Heart left ventricle (tissue), 13 donors: ENCODE data around the gene JAKMIP1.

Experiments
- POLR2A ChIP-seq, 2 donors: fragments of 450-650 bp; IDR thresholded peaks; one replicate each; pipeline ENCODE4 v1.6.1; 2017; ENCODE audit warnings: antibody characterized with exemption in 2 of 2, mild to moderate bottlenecking in 2 of 2, moderate library complexity in 2 of 2
- TF ChIP-seq, protein P1 (sequence below), 12 donors: fragments of 200-600 bp; sonication (generic) in 4 of 12; IDR thresholded peaks; one replicate each; pipeline versions ENCODE4 v1.5.0 to v1.8.0; 2018 to 2022; ENCODE audit warnings: antibody characterized with exemption in 12 of 12, mild to moderate bottlenecking in 5 of 12
- donor health status: ischemic (EF 13 %, LVEDD 7.1; RV severe dilation, severe dysfunction).
- donor health status: DM: no; HTN: yes; CAD: no.
- donor health status: DM: no; HTN: no; CAD: no.
- donor health status: ischemic (EF 25% LVEDD 6.9; RV normal size, moderate dysfunction).
- donor health status: ischemic (EF 25% LVEDD 5.7; RV mildly dilated, moderate dysfunction).
- donor health status: ischemic (EF 35%, LVEDD 5.7; RV mildly dilated, moderate dysfunction).
- donor health status: nonischemic (EF 11% LVEDD 7.7; RV severe dilation, severe dysfunction).
- donor health status: DM: yes; HTN: yes; CAD: no.
- donor health status: PGD.
- donor health status: ischemic (EF 29% LVEDD 5.4; RV normal size, mild dysfunction).
- donor health status: nonischemic (EF 23%, LVEDD 6.1; RV moderate dilation, normal function).

DNA sequence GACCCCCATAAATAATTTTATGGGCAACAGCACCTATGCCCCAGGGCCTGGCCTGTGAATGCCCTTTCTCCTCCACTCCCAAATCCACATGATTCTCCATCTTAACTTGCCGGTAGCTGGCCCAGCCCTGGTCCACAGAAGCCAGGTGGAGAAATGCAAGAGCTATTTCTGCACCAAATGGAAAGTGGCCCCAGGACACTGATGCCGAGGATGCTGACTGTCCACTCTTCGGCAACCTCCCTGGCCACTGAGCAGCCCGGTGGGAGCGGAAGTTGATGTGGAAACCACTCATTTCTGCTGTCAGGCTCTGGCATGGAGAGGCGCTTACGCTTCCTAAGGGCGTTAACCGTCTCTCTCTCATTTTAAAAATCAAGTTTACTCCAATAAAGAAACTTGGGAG, 58.8 kb downstream of the JAKMIP1 start:
- no peak for TF ChIP-seq POLR2A (IDR thresholded peaks at IDR 0.05)
- TF ChIP-seq, protein P1, sequence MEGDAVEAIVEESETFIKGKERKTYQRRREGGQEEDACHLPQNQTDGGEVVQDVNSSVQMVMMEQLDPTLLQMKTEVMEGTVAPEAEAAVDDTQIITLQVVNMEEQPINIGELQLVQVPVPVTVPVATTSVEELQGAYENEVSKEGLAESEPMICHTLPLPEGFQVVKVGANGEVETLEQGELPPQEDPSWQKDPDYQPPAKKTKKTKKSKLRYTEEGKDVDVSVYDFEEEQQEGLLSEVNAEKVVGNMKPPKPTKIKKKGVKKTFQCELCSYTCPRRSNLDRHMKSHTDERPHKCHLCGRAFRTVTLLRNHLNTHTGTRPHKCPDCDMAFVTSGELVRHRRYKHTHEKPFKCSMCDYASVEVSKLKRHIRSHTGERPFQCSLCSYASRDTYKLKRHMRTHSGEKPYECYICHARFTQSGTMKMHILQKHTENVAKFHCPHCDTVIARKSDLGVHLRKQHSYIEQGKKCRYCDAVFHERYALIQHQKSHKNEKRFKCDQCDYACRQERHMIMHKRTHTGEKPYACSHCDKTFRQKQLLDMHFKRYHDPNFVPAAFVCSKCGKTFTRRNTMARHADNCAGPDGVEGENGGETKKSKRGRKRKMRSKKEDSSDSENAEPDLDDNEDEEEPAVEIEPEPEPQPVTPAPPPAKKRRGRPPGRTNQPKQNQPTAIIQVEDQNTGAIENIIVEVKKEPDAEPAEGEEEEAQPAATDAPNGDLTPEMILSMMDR (IDR thresholded peaks at IDR 0.05) = no peak
